H1 (cell line): ENCODE measurements around the gene PLXNA4.

Source experiments
- PHF8 ChIP-seq: fragments of 200-600 bp; sonication (generic); conservative IDR thresholded peaks from 2 replicates; pipeline ENCODE4 v1.7.1; 2012; ENCODE audit warnings: low read depth, mild to moderate bottlenecking, inconsistent platforms, low read length, moderate library complexity
- POLR2A ChIP-seq, 2 experiments: IDR thresholded peaks; 1 replicate in 1 of 2; 2 replicates in 1 of 2; pipeline ENCODE4 v1.6.1; 2011; ENCODE audit warnings: low read depth in 2 of 2, low read length in 2 of 2, mild to moderate bottlenecking in 2 of 2; ENCODE audit errors: control extremely low read depth in 1 of 2
- USF2 ChIP-seq: IDR thresholded peaks from 2 replicates; pipeline ENCODE4 v1.6.1; 2011; ENCODE audit warnings: low read length, improper control_type of control experiment

DNA sequence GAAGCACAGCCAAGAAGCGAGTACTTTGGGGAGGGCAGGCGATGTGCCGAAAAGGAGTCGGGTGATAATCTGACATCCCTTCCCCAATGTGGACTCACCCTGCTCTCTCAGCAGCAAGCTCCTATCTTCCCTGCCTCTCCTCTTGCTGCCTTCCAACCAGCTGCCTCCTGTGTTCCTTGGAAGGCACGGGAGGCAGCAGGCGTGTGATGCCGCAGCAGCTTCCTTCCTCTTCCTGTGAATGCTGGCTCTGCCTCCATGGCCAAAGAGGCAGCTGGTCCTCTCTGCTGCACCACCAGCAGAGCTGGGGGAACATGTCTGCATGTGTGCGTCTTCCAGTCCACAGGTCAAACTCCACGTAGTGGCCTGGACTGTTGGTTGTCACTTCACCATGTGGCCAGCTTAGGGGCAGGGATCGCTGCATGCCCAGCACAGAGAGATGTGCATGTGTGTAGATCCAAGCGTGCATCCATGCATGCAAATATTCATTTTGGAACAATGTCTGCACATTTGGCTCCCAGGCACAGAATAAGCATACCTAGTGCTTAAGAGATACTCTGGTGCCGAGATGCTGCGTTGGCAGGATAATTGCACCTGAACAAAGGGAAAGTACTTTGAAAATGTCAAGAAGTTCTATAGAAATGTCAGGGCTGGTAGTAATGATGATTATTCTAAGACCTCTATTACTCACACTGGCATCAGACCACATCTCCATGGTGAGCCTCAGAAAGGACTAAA lies 499.8 kb downstream of the PLXNA4 start:
- TF ChIP-seq PHF8 (no peak), POLR2A (IDR thresholded peaks at IDR 0.05; ENCODE audit: control extremely low read depth in 1 of 2, low read depth in 2 of 2, low read length in 2 of 2) (no peak), USF2 (no peak)
